H1 (cell line): ENCODE data around the gene GP1BB. TPM values are rescaled to one million over a fixed set of nuclear protein-coding genes. Genes with fewer than 3 reads are reported as not detected.
"Not testable (repeated sequence)": the region's sequence is repeated elsewhere in the genome, so short reads cannot be mapped to it uniquely, and the experiment has no call there.

Experiments used
- CTCF ChIA-PET: fragments of 300-600 bp; sonication (Branson Sonifier 250); formaldehyde crosslinking; loops from one replicate; lab custom pipeline; 2021; ENCODE audit not compliant: partially characterized antibody; lab: Charles Lee
- POLR2A ChIA-PET: fragments of 300-600 bp; sonication (Branson Sonifier 250); formaldehyde crosslinking; loops from one replicate; lab custom pipeline; 2021; ENCODE audit warnings: inconsistent platforms; ENCODE audit not compliant: partially characterized antibody; lab: Charles Lee
- DNase-seq, 2 experiments: peaks; one replicate each; pipeline versions ENCODE4 v3.0.0 to v3.0.0-alpha.2; 2010 to 2022; ENCODE audit warnings: low spot score in 2 of 2, low read depth in 1 of 2, mixed read lengths in 1 of 2
- FAIRE-seq: peaks from 2 replicates; lab custom pipeline; 2011; peaks lifted over from hg19 to GRCh38; lab: Jason Lieb, UNC
- H2AFZ ChIP-seq: 2 replicates; pipeline ENCODE4 v1.8.1; 2012; ENCODE audit warnings: low read length, inconsistent platforms
- H2AK5ac ChIP-seq: 2 replicates; pipeline ENCODE4 v1.6.1; 2013; ENCODE audit warnings: low read depth, low read length
- H2BK120ac ChIP-seq: replicated peaks from 2 replicates; pipeline ENCODE3; 2013; ENCODE audit warnings: low read depth, low read length, inconsistent platforms
- H2BK12ac ChIP-seq: 2 replicates; pipeline ENCODE4 v1.6.1; 2013; ENCODE audit warnings: low read depth, low read length
- H2BK15ac ChIP-seq: 2 replicates; pipeline ENCODE4 v1.6.1; 2013; ENCODE audit warnings: low read length
- H2BK20ac ChIP-seq: 2 replicates; pipeline ENCODE4 v1.6.1; 2013; ENCODE audit warnings: low read length
- H2BK5ac ChIP-seq: 2 replicates; pipeline ENCODE4 v1.6.1; 2013; ENCODE audit warnings: low read depth, low read length
- H3K14ac ChIP-seq: 2 replicates; pipeline ENCODE4 v1.6.1; 2013; ENCODE audit warnings: inconsistent platforms; ENCODE audit not compliant: insufficient read length
- H3K18ac ChIP-seq: 2 replicates; pipeline ENCODE4 v1.6.1; 2013; ENCODE audit warnings: low read length; ENCODE audit errors: extremely low read depth
- H3K23ac ChIP-seq: 2 replicates; pipeline ENCODE4 v1.6.1; 2013; ENCODE audit warnings: inconsistent platforms; ENCODE audit not compliant: insufficient read length
- H3K23me2 ChIP-seq: 2 replicates; pipeline ENCODE4 v1.6.1; 2013; ENCODE audit warnings: low read depth, low read length
- H3K27ac ChIP-seq: 2 replicates; pipeline ENCODE4 v1.6.1; 2011; ENCODE audit warnings: low read depth, low read length, inconsistent platforms
- H3K27me3 ChIP-seq, 4 experiments: replicated peaks in 1 of 4; 1 replicate in 1 of 4; 2 replicates in 3 of 4; pipeline versions ENCODE4 v1.6.1 to v1.8.1; 2011 to 2013; ENCODE audit warnings: low read length in 3 of 4, mild to moderate bottlenecking in 3 of 4, inconsistent platforms in 2 of 4, mixed read lengths in 2 of 4, moderate library complexity in 1 of 4; ENCODE audit not compliant: control insufficient read depth in 3 of 4, insufficient read depth in 3 of 4; ENCODE audit errors: extremely low read depth in 1 of 4
- H3K36me3 ChIP-seq, 4 experiments: 2 replicates each; pipeline versions ENCODE4 v1.6.1 to v1.8.1; 2011 to 2013; ENCODE audit warnings: mild to moderate bottlenecking in 4 of 4, low read length in 3 of 4, moderate library complexity in 2 of 4, control low read depth in 1 of 4, inconsistent platforms in 1 of 4; ENCODE audit not compliant: insufficient read depth in 4 of 4, control insufficient read depth in 2 of 4
- H3K4ac ChIP-seq: replicated peaks from 2 replicates; pipeline ENCODE3; 2013; ENCODE audit warnings: low read length, low read depth, mixed read lengths, inconsistent platforms; ENCODE audit not compliant: insufficient read length
- H3K4me1 ChIP-seq, 4 experiments: replicated peaks in 1 of 4; 1 replicate in 1 of 4; 2 replicates in 3 of 4; pipeline versions ENCODE4 v1.6.1 to v1.8.1; 2011 to 2013; ENCODE audit warnings: low read length in 3 of 4, inconsistent platforms in 2 of 4, mixed read lengths in 1 of 4; ENCODE audit not compliant: insufficient read depth in 4 of 4, control insufficient read depth in 3 of 4
- H3K4me2 ChIP-seq, 2 experiments: 2 replicates each; pipeline versions ENCODE4 v1.6.1 to v1.8.1; 2011 to 2013; ENCODE audit warnings: low read depth in 2 of 2, low read length in 2 of 2, control low read depth in 1 of 2, inconsistent platforms in 1 of 2, mild to moderate bottlenecking in 1 of 2; ENCODE audit not compliant: insufficient read depth in 1 of 2
- H3K4me3 ChIP-seq, 4 experiments: fragments of 200-600, 300-600 bp in 1 of 4; sonication (generic), shearing (Covaris generic), sonication (Bioruptor Twin) in 1 of 4; 2 replicates each; pipeline versions ENCODE4 v1.5.1 to v1.8.1; 2011 to 2016; ENCODE audit warnings: low read length in 4 of 4, low read depth in 3 of 4, control low read depth in 2 of 4, inconsistent platforms in 2 of 4, mild to moderate bottlenecking in 2 of 4, mixed read lengths in 1 of 4, moderate library complexity in 1 of 4; ENCODE audit not compliant: insufficient read depth in 2 of 4; ENCODE audit errors: extremely low read depth in 1 of 4
- H3K56ac ChIP-seq: replicated peaks from 2 replicates; pipeline ENCODE3; 2013; ENCODE audit warnings: low read depth, mild to moderate bottlenecking, mixed read lengths, low read length, inconsistent platforms; ENCODE audit not compliant: insufficient read length
- H3K79me1 ChIP-seq: 2 replicates; pipeline ENCODE4 v1.6.1; 2013; ENCODE audit warnings: low read depth, low read length, control low read depth
- H3K79me2 ChIP-seq, 2 experiments: 2 replicates each; pipeline versions ENCODE4 v1.6.1 to v1.8.1; 2012 to 2013; ENCODE audit warnings: low read length in 2 of 2, mild to moderate bottlenecking in 2 of 2, inconsistent platforms in 1 of 2; ENCODE audit not compliant: insufficient read depth in 2 of 2, control insufficient read depth in 1 of 2
- H3K9ac ChIP-seq, 4 experiments: replicated peaks in 1 of 4; 1 replicate in 1 of 4; 2 replicates in 3 of 4; pipeline versions ENCODE4 v1.6.1 to v1.8.1; 2011 to 2013; ENCODE audit warnings: low read depth in 3 of 4, low read length in 3 of 4, control low read depth in 2 of 4, mild to moderate bottlenecking in 2 of 4, moderate library complexity in 2 of 4, inconsistent platforms in 1 of 4; ENCODE audit errors: extremely low read depth in 1 of 4
- H3K9me3 ChIP-seq, 2 experiments: 2 replicates each; pipeline versions ENCODE4 v1.6.1 to v1.8.1; 2012 to 2013; ENCODE audit warnings: mild to moderate bottlenecking in 2 of 2, moderate library complexity in 2 of 2, control low read depth in 1 of 2, inconsistent platforms in 1 of 2, low read depth in 1 of 2, low read length in 1 of 2, mixed read lengths in 1 of 2; ENCODE audit not compliant: insufficient read depth in 2 of 2
- H4K20me1 ChIP-seq, 2 experiments: replicated peaks in 1 of 2; 2 replicates each; pipeline versions ENCODE3 to v1.8.1; 2011 to 2013; ENCODE audit warnings: inconsistent platforms in 2 of 2, low read length in 2 of 2, mild to moderate bottlenecking in 1 of 2; ENCODE audit not compliant: insufficient read depth in 2 of 2, control insufficient read depth in 1 of 2
- H4K5ac ChIP-seq: 2 replicates; pipeline ENCODE4 v1.6.1; 2013; ENCODE audit warnings: low read length, low read depth, mixed read lengths, inconsistent platforms; ENCODE audit not compliant: insufficient read length
- H4K8ac ChIP-seq: 2 replicates; pipeline ENCODE4 v1.8.0; 2013; ENCODE audit warnings: mild to moderate bottlenecking, moderate library complexity, low read length, inconsistent platforms; ENCODE audit not compliant: insufficient read depth; ENCODE audit errors: extremely low read depth
- H4K91ac ChIP-seq: replicated peaks from 2 replicates; pipeline ENCODE3; 2013; ENCODE audit warnings: low read length, mixed read lengths, inconsistent platforms; ENCODE audit not compliant: insufficient read length
- WGBS, 2 experiments: shearing (Covaris generic) in 1 of 2; methylation state at CpG; one replicate each; pipeline versions ENCODE4 v1.1.6 to v1.1.7; 2013 to 2015; ENCODE audit warnings: low lambda C conversion rate in 2 of 2, mixed read lengths in 2 of 2, inconsistent platforms in 1 of 2, low coverage in 1 of 2, missing lambda C conversion rate in 1 of 2; ENCODE audit not compliant: insufficient replicate concordance in 2 of 2, insufficient coverage in 1 of 2, insufficient read length in 1 of 2; ENCODE audit errors: extremely low coverage in 1 of 2, missing lambda C conversion rate in 1 of 2; 5-methylcytosine and 5-hydroxymethylcytosine counted together
- polyA plus RNA-seq, 7 experiments: library from polyadenylated mRNA; depleted of rRNA in 3 of 7; stranded (reverse) in 5 of 7; unstranded in 2 of 7; fragments of >200 nt in 5 of 7; fragments of 200-250 nt in 2 of 7; gene quantifications; 1 replicate in 5 of 7; 2 replicates in 1 of 7; 4 replicates in 1 of 7; pipeline versions ENCODE4 v1.2.1 to v1.2.3, GENCODE V29; 2011 to 2013; ENCODE audit warnings: missing spikeins in 2 of 7, mixed read lengths in 2 of 7
- total RNA-seq: library from RNA; stranded (reverse); fragmentation: NEBNext Ultra II Directional; extraction: Animal tissue kit (Norgen Biotek cat#: 25700); gene quantifications from 2 replicates; pipeline ENCODE4 v1.2.1, GENCODE V29; 2021

The GP1BB gene
- total and polyA plus RNA-seq, 2 of the 8 experiments (the other 6 are each of a cell fraction or from before 2014, with no cell fraction given), result 0.36 TPM; not detected in 1

DNA sequence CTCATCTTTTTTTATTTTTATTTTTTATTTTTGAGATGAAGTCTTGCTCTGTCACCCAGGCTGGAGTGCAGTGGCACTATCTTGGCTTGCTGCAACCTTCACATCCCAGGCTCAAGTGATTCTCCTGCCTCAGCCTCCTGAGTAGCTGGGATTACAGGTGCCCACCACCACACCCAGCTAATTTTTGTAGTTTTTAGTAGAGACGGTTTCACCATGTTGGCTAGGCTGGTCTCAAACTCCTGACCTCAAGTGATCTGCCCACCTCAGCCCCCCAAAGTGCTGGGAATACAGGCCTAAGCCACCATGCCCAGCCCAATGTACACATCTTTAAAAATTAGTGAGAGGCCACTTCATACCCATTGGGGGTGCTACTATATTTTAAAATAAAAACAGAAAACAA is 46.9 kb upstream of the GP1BB start:
- H4K5ac ChIP-seq, H3K14ac ChIP-seq, H2BK15ac ChIP-seq, H3K4me1 ChIP-seq, H3K27ac ChIP-seq, H4K91ac ChIP-seq, H2BK12ac ChIP-seq, H2BK120ac ChIP-seq, H4K8ac ChIP-seq, H3K56ac ChIP-seq, H3K4me3 ChIP-seq, H4K20me1 ChIP-seq, H2BK5ac ChIP-seq, H2AK5ac ChIP-seq, H2AFZ ChIP-seq, H2BK20ac ChIP-seq, H3K9me3 ChIP-seq, DNase-seq, H3K4me2 ChIP-seq, H3K79me1 ChIP-seq, H3K36me3 ChIP-seq, FAIRE-seq, H3K23me2 ChIP-seq, H3K79me2 ChIP-seq, H3K9ac ChIP-seq, H3K23ac ChIP-seq, H3K27me3 ChIP-seq, H3K4ac ChIP-seq, H3K18ac ChIP-seq: not testable (repeated sequence)
- WGBS, 2 experiments, result 64% methylated on average over 1 of the region's 1 CpG; no CpG with 5 or more reads in 1 of the 2 experiments
- POLR2A ChIA-PET, result interaction anchor here (1.1 kb wide), 1 partner anchor 15 kb away, joined by 4 read pairs; no protein-coding TSS in a partner anchor
- CTCF ChIA-PET, result interaction anchor here (0.6 to 8.2 kb wide), 6 partner anchors 13 to 193 kb away, joined by 3 to 76 read pairs (median 6); no protein-coding TSS in a partner anchor
